IPS-NIHi11 (cell line): ENCODE data around the gene PCDHA5.
A peak's percentile ranks its signal among the peaks of the same experiment; 100 is the strongest.
"Not testable (repeated sequence)": the region's sequence is repeated elsewhere in the genome, so short reads cannot be mapped to it uniquely, and the experiment has no call there.

ENCODE experiments used
- DNase-seq: peaks from one replicate; pipeline ENCODE4 v3.0.0; 2012; ENCODE audit warnings: mixed read lengths, low spot score

PCDHA5 gene

GRCh38 chr5:140821375-140822280 lies at the start of gene PCDHA5:
TSS of gene PCDHA5 (plus strand) at chr5:140821613.
- peak; percentile 11 for DNase-seq

- no peak for DNase-seq
Observed at GRCh38 chr5:140780512-140780911, 40.9 kb upstream of the PCDHA5 start.

GRCh38 chr5:140785905-140786686 lies 35.3 kb upstream of the PCDHA5 start, which contains the start of gene PCDHA1:
TSS of gene PCDHA1 (plus strand) at chr5:140786140.
- no peak for DNase-seq

- DNase-seq, result not testable (repeated sequence)
Observed at GRCh38 chr5:140787422-140787821, 34.0 kb upstream of the PCDHA5 start.

- not testable (repeated sequence) for DNase-seq
Observed at GRCh38 chr5:140787849-140788504, 33.4 kb upstream of the PCDHA5 start.

GRCh38 chr5:140791089-140791488 lies 30.3 kb upstream of the PCDHA5 start:
- DNase-seq, result no peak

- DNase-seq, result peak; percentile 17
Observed at GRCh38 chr5:140794595-140795258, 26.7 kb upstream of the PCDHA5 start, which contains the start of gene PCDHA2. TSS of gene PCDHA2 (plus strand) at chr5:140794852.

- DNase-seq, result peak; percentile 41
Observed at GRCh38 chr5:140795259-140795641, 26.2 kb upstream of the PCDHA5 start.

GRCh38 chr5:140796072-140796717 lies 25.2 kb upstream of the PCDHA5 start:
- not testable (repeated sequence) for DNase-seq

- no peak for DNase-seq
Observed at GRCh38 chr5:140796718-140797095, 24.7 kb upstream of the PCDHA5 start.

GRCh38 chr5:140800816-140801493 lies 20.5 kb upstream of the PCDHA5 start, which contains the start of gene PCDHA3:
TSS of gene PCDHA3 (plus strand) at chr5:140801057.
- no peak for DNase-seq

- no peak for DNase-seq
Observed at GRCh38 chr5:140801494-140801841, 19.9 kb upstream of the PCDHA5 start.

- not testable (repeated sequence) for DNase-seq
Observed at GRCh38 chr5:140802381-140802780, 19.0 kb upstream of the PCDHA5 start.

- DNase-seq, result no peak
Observed at GRCh38 chr5:140802781-140803271, 18.6 kb upstream of the PCDHA5 start.

- DNase-seq, result peak; percentile 61
Observed at GRCh38 chr5:140806834-140807775, 14.3 kb upstream of the PCDHA5 start, which contains the start of gene PCDHA4. TSS of gene PCDHA4 (plus strand) at chr5:140807068.

- DNase-seq, result not testable (repeated sequence)
Observed at GRCh38 chr5:140808241-140808888, 13.0 kb upstream of the PCDHA5 start.

GRCh38 chr5:140808889-140809291 lies 12.5 kb upstream of the PCDHA5 start:
- DNase-seq, result no peak

GRCh38 chr5:140822281-140822629 lies 842 bp downstream of the PCDHA5 start:
- no peak for DNase-seq

- DNase-seq, result not testable (repeated sequence)
Observed at GRCh38 chr5:140822969-140823368, 1.6 kb downstream of the PCDHA5 start.
